Naive thymus-derived CD4-positive, alpha-beta T cell (primary cell): Measurements from ENCODE around the gene SCN8A. TPM values are rescaled to one million over a fixed set of nuclear protein-coding genes. Genes with fewer than 3 reads are reported as not detected.
"Not testable (repeated sequence)": the region's sequence is repeated elsewhere in the genome, so short reads cannot be mapped to it uniquely, and the experiment has no call there.

Source experiments
- ATAC-seq: fragments of 150-1000 bp; cut with Tn5 transposase; 2 replicates; pipeline ENCODE4 v1.10.0; 2021; ENCODE audit warnings: mild to moderate bottlenecking, moderate library complexity
- CTCF ChIA-PET: fragments of 350-600 bp; sonication (Branson Sonifier 250); formaldehyde crosslinking; loops from one replicate; lab custom pipeline; 2021; ENCODE audit warnings: antibody characterized with exemption; lab: Charles Lee
- POLR2A ChIA-PET: fragments of 350-600 bp; sonication (Branson Sonifier 250); formaldehyde crosslinking; loops from one replicate; lab custom pipeline; 2021; ENCODE audit warnings: antibody characterized with exemption, inconsistent platforms; lab: Charles Lee
- DNase-seq, 9 donors: peaks; one replicate each; pipeline versions ENCODE4 v3.0.0 to v3.0.0-alpha.2; 2020 to 2022; ENCODE audit warnings: mixed read lengths in 1 of 9
- H3K27ac ChIP-seq: one replicate; pipeline ENCODE4 v1.7.0; 2013; ENCODE audit warnings: mild to moderate bottlenecking, low read depth, low read length, moderate library complexity
- H3K27me3 ChIP-seq, 2 donors: one replicate each; pipeline ENCODE4 v1.7.0; 2013; ENCODE audit warnings: low read length in 2 of 2, mild to moderate bottlenecking in 2 of 2, moderate library complexity in 2 of 2; ENCODE audit not compliant: control insufficient read depth in 2 of 2, insufficient read depth in 2 of 2
- H3K36me3 ChIP-seq, 3 experiments: 1 replicate in 2 of 3; 2 replicates in 1 of 3; pipeline ENCODE4 v1.7.0; 2013; ENCODE audit warnings: low read length in 3 of 3, mild to moderate bottlenecking in 3 of 3, moderate library complexity in 1 of 3; ENCODE audit not compliant: insufficient read depth in 3 of 3, control insufficient read depth in 2 of 3
- H3K4me1 ChIP-seq, 2 donors: one replicate each; pipeline ENCODE4 v1.7.0; 2013; ENCODE audit warnings: low read length in 2 of 2, mild to moderate bottlenecking in 2 of 2, moderate library complexity in 1 of 2; ENCODE audit not compliant: control insufficient read depth in 2 of 2, insufficient read depth in 2 of 2
- H3K4me3 ChIP-seq: 2 replicates; pipeline ENCODE4 v1.7.0; 2013; ENCODE audit warnings: mild to moderate bottlenecking, low read length
- H3K9me3 ChIP-seq, 3 experiments: 1 replicate in 2 of 3; 2 replicates in 1 of 3; pipeline ENCODE4 v1.7.0; 2013; ENCODE audit warnings: low read length in 3 of 3; ENCODE audit not compliant: control insufficient read depth in 2 of 3
- H3K27ac Mint-ChIP-seq, 9 donors: one replicate each; pipeline ENCODE4 v1.8.0; 2020 to 2022; ENCODE audit warnings: mixed read lengths in 9 of 9, mild to moderate bottlenecking in 8 of 9, moderate library complexity in 5 of 9, inconsistent platforms in 2 of 9
- H3K27me3 Mint-ChIP-seq, 5 donors: one replicate each; pipeline ENCODE4 v1.8.0; 2021 to 2022; ENCODE audit warnings: mixed read lengths in 5 of 5, mild to moderate bottlenecking in 1 of 5
- H3K36me3 Mint-ChIP-seq, 5 donors: one replicate each; pipeline ENCODE4 v1.8.0; 2020 to 2022; ENCODE audit warnings: mixed read lengths in 5 of 5, mild to moderate bottlenecking in 3 of 5, inconsistent platforms in 1 of 5
- H3K4me1 Mint-ChIP-seq, 7 donors: one replicate each; pipeline ENCODE4 v1.8.0; 2020 to 2022; ENCODE audit warnings: mixed read lengths in 7 of 7, mild to moderate bottlenecking in 3 of 7, inconsistent platforms in 1 of 7
- H3K4me3 Mint-ChIP-seq, 10 donors: one replicate each; pipeline ENCODE4 v1.8.0; 2020 to 2022; ENCODE audit warnings: mild to moderate bottlenecking in 10 of 10, mixed read lengths in 10 of 10, moderate library complexity in 6 of 10, inconsistent platforms in 2 of 10
- H3K9me3 Mint-ChIP-seq, 11 donors: one replicate each; pipeline ENCODE4 v1.8.0; 2020 to 2022; ENCODE audit warnings: mixed read lengths in 11 of 11, mild to moderate bottlenecking in 4 of 11, inconsistent platforms in 1 of 11, moderate library complexity in 1 of 11
- intact Hi-C, 2 donors: fragments of 100-400 bp; cut with micrococcal nuclease; formaldehyde crosslinking; loops; one replicate each; pipeline ENCODE4 v1.15.1; 2023
- polyA plus RNA-seq, 2 donors: library from polyadenylated mRNA; unstranded; fragments of 300-500 nt; fragmentation: Illumina TruSeq; gene quantifications; one replicate each; pipeline ENCODE4 v1.2.3, GENCODE V29; 2021
- total RNA-seq, 6 experiments: library from RNA in 5 of 6; stranded (reverse) in 5 of 6; gene quantifications; 1 replicate in 5 of 6; 2 replicates in 1 of 6; pipeline ENCODE4 v1.2.3 and lab custom pipeline; 2021 to 2026

SCN8A gene
- total RNA-seq = 1 to 10 TPM in 1 of 5 experiments, under 1 TPM in 4; 0.22 to 1.1 (median 0.34) TPM
- under 1 TPM; 0.01 to 0.33 TPM for polyA plus RNA-seq
- 3.2 reads per million, percentile 17 among the genes with 10 or more reads in this experiment for total RNA-seq (lab: John Stamatoyannopoulos, UW)

DNA sequence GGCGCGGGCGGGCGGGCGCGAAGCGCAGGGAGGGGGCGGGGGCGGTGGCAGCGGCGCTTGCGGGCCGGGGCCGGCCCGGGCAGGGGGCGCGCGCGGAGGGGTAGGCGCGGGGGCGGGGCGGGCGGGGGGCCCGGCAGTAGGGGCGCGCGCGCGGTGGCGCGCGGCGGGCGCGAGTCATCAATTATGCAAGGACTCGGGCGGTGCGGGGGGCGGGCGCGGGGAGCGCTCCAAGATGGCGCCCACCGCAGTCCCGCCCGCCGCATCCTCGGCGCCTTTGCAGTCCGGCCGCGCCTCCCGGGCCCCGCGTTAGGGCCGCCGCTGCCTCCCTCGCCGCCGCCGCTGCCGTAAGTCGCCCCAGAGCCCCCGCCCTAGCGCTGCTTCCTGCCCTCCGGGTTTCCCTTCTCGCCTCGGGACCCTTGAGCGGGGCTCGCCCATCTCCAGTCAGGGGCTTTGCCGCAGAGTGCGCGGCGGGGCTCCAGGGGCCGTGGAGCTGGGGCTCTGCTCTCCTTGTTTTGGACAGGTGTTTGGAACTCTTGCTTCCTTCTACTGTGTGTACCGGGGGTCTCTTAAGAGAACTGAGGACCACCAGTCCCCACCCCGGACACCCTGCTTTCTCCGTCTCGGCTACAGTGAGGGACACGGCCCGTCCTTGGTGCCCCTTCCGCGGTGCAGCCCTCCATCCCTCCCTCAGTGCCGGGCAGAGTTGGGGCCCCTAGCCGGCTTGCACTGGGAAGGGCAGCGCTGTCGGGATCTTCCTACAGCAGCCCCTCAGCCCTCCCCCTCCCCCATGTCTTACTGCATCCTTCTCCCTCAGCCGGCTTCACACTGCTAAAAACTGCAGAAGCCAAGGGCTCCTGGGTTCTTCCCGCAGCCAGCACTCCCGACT lies at the start of gene SCN8A:
TSS of gene SCN8A (plus strand) at position 218 of the 886 bp plus-strand sequence. CDS start 71,585 bp downstream, outside the sequence.
- intact Hi-C loops = loop anchor here (2.0 to 5.0 kb wide), 2 partner anchors 170 to 231 kb away; no protein-coding TSS in a partner anchor
- CTCF ChIA-PET = no interaction called here
- peak; percentile 67 for ATAC-seq

DNA sequence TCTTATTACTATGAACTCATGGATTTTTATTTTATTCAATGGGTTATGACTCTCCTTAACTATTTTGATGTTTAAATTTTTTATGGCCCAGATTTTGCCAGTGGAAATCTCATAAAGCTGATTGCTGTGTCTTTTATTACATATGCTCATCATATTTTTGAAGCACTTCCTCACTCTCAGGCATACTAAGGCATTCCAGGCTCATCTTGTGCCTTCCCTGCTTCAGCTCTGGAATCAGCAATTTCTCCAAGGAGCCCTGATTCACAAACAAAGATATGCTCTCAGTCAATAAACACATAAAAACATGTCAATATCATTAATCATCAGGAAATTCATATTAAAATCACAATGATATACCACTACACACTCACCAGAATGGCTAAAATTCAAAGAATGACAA lies 44.9 kb upstream of the SCN8A start:
- no peaks in the 10 kb centered on the region for H3K36me3 ChIP-seq
- Mint-ChIP-seq H3K27me3 (peaks cover 4 to 34% (median 13%) of the 10 kb centered on the region in 5 donors), H3K9me3 (peaks cover 0 to 9% (median 3%) of the 10 kb centered on the region in 11 donors), H3K36me3 (peaks cover 0 to 4% (median 3%) of the 10 kb centered on the region in 5 donors), H3K4me1 (no peaks in the 10 kb centered on the region), H3K27ac (no peak overlapping the region), H3K4me3 (no peak overlapping the region)
- no peak overlapping the region for H3K4me3 ChIP-seq
- POLR2A ChIA-PET = no interaction called here
- intact Hi-C loops = no loop called here
- no peaks in the 10 kb centered on the region for H3K4me1 ChIP-seq
- no peaks in the 10 kb centered on the region for H3K27me3 ChIP-seq
- no peak overlapping the region for H3K27ac ChIP-seq
- DNase-seq (no peak), ATAC-seq (no peak)
- CTCF ChIA-PET = no interaction called here
- H3K9me3 ChIP-seq = no peaks in the 10 kb centered on the region

More for the DNA sequence above, at the start of gene SCN8A:
- Histone ChIP-seq H3K4me3 (peak within 1 kb of the TSS; percentile 60), H3K9me3 (no peaks in the 10 kb centered on the region), H3K27ac (no peak within 1 kb of the TSS), H3K36me3 (no peaks in the 10 kb centered on the region), H3K27me3 (peaks cover 0 to 12% of the 10 kb centered on the region in 2 donors), H3K4me1 (peaks cover 6 to 9% of the 10 kb centered on the region in 2 donors)
- peak; percentile 5 to 57 (median 29) for DNase-seq
- POLR2A ChIA-PET = no interaction called here
- H3K4me3 Mint-ChIP-seq = peak within 1 kb of the TSS; percentile 80 to 96 (median 88)
- H3K27me3 Mint-ChIP-seq = peaks cover 62 to 69% (median 64%) of the 10 kb centered on the region in 5 donors
- H3K36me3 Mint-ChIP-seq = peaks cover 0 to 2% (median 0%) of the 10 kb centered on the region in 5 donors
- peaks cover 0 to 1% (median 0%) of the 10 kb centered on the region in 11 donors for H3K9me3 Mint-ChIP-seq
- H3K4me1 Mint-ChIP-seq = peaks cover 9 to 24% (median 20%) of the 10 kb centered on the region in 7 donors
- peak within 1 kb of the TSS in 4 of 9 donors; percentile 2 to 54 (median 36) for H3K27ac Mint-ChIP-seq

DNA sequence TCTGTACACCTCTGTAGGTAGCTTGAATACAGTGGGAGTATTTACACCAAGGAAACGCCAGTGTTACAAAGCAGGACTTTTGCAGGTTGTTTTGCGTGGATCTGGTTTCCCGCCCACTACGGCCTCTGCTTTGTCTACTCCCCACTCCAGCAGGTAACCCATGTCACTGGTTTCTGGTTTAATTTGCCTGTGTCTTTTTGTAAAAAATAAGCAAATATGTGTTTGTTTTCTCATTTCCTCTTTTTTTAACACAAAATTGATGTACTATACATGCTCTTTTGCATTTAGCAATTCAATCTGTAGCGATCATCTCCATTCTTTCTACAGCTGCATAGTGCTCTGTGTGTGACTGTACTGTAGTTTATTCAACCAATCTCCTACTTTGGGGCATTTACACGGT lies 43.4 kb upstream of the SCN8A start:
- H3K4me3 Mint-ChIP-seq = no peak overlapping the region
- ATAC-seq (no peak), DNase-seq (no peak)
- H3K4me3 ChIP-seq = no peak overlapping the region
- no peaks in the 10 kb centered on the region for H3K4me1 ChIP-seq
- H3K27ac ChIP-seq = no peak overlapping the region
- no peaks in the 10 kb centered on the region for H3K36me3 ChIP-seq
- H3K36me3 Mint-ChIP-seq = peaks cover 0 to 4% (median 3%) of the 10 kb centered on the region in 5 donors
- peaks cover 10 to 38% (median 20%) of the 10 kb centered on the region in 5 donors for H3K27me3 Mint-ChIP-seq
- intact Hi-C loops = no loop called here
- H3K27me3 ChIP-seq = no peaks in the 10 kb centered on the region
- no peak overlapping the region for H3K27ac Mint-ChIP-seq
- H3K9me3 Mint-ChIP-seq = peaks cover 0 to 9% (median 3%) of the 10 kb centered on the region in 11 donors
- POLR2A ChIA-PET = no interaction called here
- no peaks in the 10 kb centered on the region for H3K9me3 ChIP-seq
- no peaks in the 10 kb centered on the region for H3K4me1 Mint-ChIP-seq
- CTCF ChIA-PET = interaction anchor here (0.7 kb wide), 1 partner anchor 445 kb away, joined by 4 read pairs; no protein-coding TSS in a partner anchor

DNA sequence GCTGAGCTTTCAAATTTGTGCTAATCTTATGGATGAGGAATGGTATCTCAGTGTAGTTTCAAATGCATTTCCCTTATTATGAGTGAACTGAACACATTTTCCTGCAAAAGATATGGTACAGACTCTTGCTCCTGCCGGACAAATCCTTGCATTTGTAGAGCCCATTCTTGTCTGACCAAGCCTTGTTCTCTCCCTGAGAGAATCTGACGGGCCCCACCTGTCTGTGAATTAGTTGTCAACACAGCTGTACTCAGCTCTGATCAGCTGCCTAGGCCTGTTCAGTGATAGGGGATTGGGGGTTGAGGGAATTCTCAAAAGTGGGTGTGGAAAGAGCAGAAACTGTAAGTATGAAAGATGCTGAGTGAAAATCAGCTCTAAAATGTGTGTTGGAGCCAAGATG lies 42.8 kb upstream of the SCN8A start:
- H3K36me3 Mint-ChIP-seq = peaks cover 0 to 4% (median 3%) of the 10 kb centered on the region in 5 donors
- Histone ChIP-seq H3K27me3 (no peaks in the 10 kb centered on the region), H3K4me3 (no peak overlapping the region), H3K36me3 (no peaks in the 10 kb centered on the region), H3K4me1 (no peaks in the 10 kb centered on the region), H3K27ac (no peak overlapping the region), H3K9me3 (no peaks in the 10 kb centered on the region)
- CTCF ChIA-PET = no interaction called here
- H3K4me1 Mint-ChIP-seq = no peaks in the 10 kb centered on the region
- peaks cover 10 to 38% (median 23%) of the 10 kb centered on the region in 5 donors for H3K27me3 Mint-ChIP-seq
- peaks cover 0 to 10% (median 3%) of the 10 kb centered on the region in 11 donors for H3K9me3 Mint-ChIP-seq
- no peak overlapping the region for H3K27ac Mint-ChIP-seq
- DNase-seq (no peak), ATAC-seq (no peak)
- intact Hi-C loops = no loop called here
- POLR2A ChIA-PET = no interaction called here
- H3K4me3 Mint-ChIP-seq = no peak overlapping the region

DNA sequence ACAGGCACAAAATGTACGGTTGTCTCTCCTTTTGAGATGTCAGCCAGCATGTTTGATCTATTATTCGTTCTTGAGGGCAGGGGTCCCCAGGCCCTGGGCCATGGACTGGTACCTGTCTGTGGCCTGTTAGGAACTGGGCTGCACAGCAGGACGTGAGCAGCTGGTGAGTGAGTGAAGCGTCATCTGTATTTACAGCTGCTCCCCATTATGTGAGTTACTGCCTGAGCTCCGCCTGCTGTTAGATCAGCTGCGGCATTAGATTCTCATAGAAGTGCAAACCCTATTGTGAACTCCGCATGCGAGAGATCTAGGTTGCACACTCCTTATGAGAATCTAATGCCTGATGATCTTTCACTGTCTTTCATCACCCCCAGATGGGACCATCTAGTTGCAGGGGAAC lies 41.4 kb upstream of the SCN8A start:
- Mint-ChIP-seq H3K36me3 (peaks cover 0 to 3% (median 0%) of the 10 kb centered on the region in 5 donors), H3K4me3 (no peak overlapping the region), H3K9me3 (peaks cover 0 to 14% (median 0%) of the 10 kb centered on the region in 11 donors), H3K27me3 (peaks cover 10 to 42% (median 26%) of the 10 kb centered on the region in 5 donors), H3K27ac (no peak overlapping the region), H3K4me1 (no peaks in the 10 kb centered on the region)
- H3K4me1 ChIP-seq = no peaks in the 10 kb centered on the region
- DNase-seq (no peak), ATAC-seq (no peak)
- H3K27ac ChIP-seq = no peak overlapping the region
- H3K9me3 ChIP-seq = no peaks in the 10 kb centered on the region
- intact Hi-C loops = no loop called here
- no peaks in the 10 kb centered on the region for H3K27me3 ChIP-seq
- CTCF ChIA-PET = no interaction called here
- H3K4me3 ChIP-seq = no peak overlapping the region
- no peaks in the 10 kb centered on the region for H3K36me3 ChIP-seq
- POLR2A ChIA-PET = no interaction called here

DNA sequence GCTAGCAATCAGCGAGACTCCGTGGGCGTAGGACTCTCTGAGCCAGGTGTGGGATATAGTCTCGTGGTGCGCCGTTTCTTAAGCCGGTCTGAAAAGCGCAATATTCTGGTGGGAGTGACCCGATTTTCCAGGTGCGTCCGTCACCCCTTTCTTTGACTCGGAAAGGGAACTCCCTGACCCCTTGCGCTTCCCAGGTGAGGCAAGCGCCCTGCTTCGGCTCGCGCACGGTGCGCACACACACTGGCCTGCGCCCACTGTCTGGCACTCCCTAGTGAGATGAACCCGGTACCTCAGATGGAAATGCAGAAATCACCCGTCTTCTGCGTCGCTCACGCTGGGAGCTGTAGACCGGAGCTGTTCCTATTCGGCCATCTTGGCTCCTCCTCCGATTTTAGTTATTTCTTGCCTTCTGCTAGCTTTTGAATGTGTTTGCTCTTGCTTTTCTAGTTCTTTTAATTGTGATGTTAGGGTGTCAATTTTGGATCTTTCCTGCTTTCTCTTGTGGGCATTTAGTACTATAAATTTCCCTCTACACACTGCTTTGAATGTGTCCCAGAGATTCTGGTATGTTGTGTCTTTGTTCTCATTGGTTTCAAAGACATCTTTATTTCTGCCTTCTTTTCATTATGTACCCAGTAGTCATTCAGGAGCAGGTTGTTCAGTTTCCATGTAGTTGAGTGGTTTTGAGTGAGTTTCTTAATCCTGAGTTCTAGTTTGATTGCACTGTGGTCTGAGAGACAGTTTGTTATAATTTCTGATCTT lies 22.6 kb upstream of the SCN8A start:
- POLR2A ChIA-PET, H3K9me3 Mint-ChIP-seq, H3K4me3 ChIP-seq, ATAC-seq, H3K9me3 ChIP-seq, H3K4me1 ChIP-seq, CTCF ChIA-PET, H3K36me3 ChIP-seq, intact Hi-C loops, H3K27ac Mint-ChIP-seq, H3K4me1 Mint-ChIP-seq, H3K27ac ChIP-seq, H3K27me3 ChIP-seq: not testable (repeated sequence)
- H3K27me3 Mint-ChIP-seq = peaks cover 2 to 24% (median 14%) of the 10 kb centered on the region in 5 donors
- DNase-seq = peak in 1 of 9 donors; percentile 13
- H3K4me3 Mint-ChIP-seq = peak overlapping the region in 1 of 10 donors; percentile 25
- peaks cover 0 to 11% (median 0%) of the 10 kb centered on the region in 5 donors for H3K36me3 Mint-ChIP-seq
